Measurements from ENCODE around the gene CYFIP1.

DNA sequence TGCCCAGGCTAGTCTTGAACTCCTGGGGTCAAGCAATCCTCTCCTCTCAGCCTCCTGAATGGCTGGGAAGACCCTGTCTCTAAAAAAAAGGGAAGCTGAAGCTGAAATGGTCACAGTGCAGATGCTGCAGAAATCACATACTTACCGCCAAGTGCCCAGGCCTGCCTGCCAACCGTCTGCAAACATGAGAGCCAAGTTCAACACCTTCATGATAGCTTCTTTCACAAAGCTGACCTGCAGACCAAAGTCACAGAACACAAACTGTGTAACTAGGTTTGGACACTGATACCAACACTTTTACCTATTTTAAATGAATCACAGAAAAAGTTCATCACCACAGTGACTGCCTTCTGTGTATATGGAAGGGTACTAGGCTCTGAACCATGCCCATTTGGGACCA lies 22.8 kb upstream of the CYFIP1 start:
- TF ChIP-seq CTCF (IDR thresholded peaks at IDR 0.05 in 8 of 11, conservative IDR thresholded peaks at IDR 0.05 in 3 of 11) (no peak), POLR2A (IDR thresholded peaks at IDR 0.05) (no peak)

All from spleen (tissue), 7 donors.